H9 (cell line): ENCODE measurements around the gene VSTM4. TPM values are rescaled to one million over a fixed set of nuclear protein-coding genes. Genes with fewer than 3 reads are reported as not detected.

Experiments
- DNase-seq: peaks from one replicate; pipeline ENCODE4 v3.0.0-alpha.2; 2017
- H2AFZ ChIP-seq: one replicate; pipeline ENCODE4 v1.6.1; 2013; ENCODE audit warnings: mild to moderate bottlenecking, low read length, control low read depth, moderate library complexity
- H2AK5ac ChIP-seq: 2 replicates; pipeline ENCODE4 v1.6.1; 2013; ENCODE audit warnings: low read length, control low read depth, mixed read lengths; ENCODE audit not compliant: insufficient read length
- H2BK120ac ChIP-seq: one replicate; pipeline ENCODE4 v1.6.1; 2013; ENCODE audit warnings: low read depth, mild to moderate bottlenecking, low read length, control low read depth, inconsistent platforms; ENCODE audit not compliant: poor library complexity, severe bottlenecking
- H2BK12ac ChIP-seq: 2 replicates; pipeline ENCODE4 v1.6.1; 2013; ENCODE audit warnings: low read length, control low read depth, mixed read lengths, low read depth; ENCODE audit not compliant: insufficient read length
- H2BK15ac ChIP-seq: 2 replicates; pipeline ENCODE4 v1.6.1; 2013; ENCODE audit warnings: low read depth, low read length, control low read depth
- H2BK20ac ChIP-seq: one replicate; pipeline ENCODE4 v1.6.1; 2013; ENCODE audit warnings: low read depth, mild to moderate bottlenecking, low read length, control low read depth, inconsistent platforms; ENCODE audit not compliant: poor library complexity, severe bottlenecking
- H2BK5ac ChIP-seq: 2 replicates; pipeline ENCODE4 v1.6.1; 2013; ENCODE audit warnings: low read length, control low read depth, mixed read lengths; ENCODE audit not compliant: insufficient read length
- H3K14ac ChIP-seq: 2 replicates; pipeline ENCODE4 v1.6.1; 2013; ENCODE audit warnings: low read length, control low read depth; ENCODE audit not compliant: insufficient read depth
- H3K18ac ChIP-seq: 2 replicates; pipeline ENCODE4 v1.6.1; 2013; ENCODE audit warnings: low read depth, mild to moderate bottlenecking, mixed read lengths, low read length, control low read depth; ENCODE audit not compliant: insufficient read length
- H3K23ac ChIP-seq: 2 replicates; pipeline ENCODE4 v1.6.1; 2013; ENCODE audit warnings: low read length, control low read depth, mixed read lengths, low read depth; ENCODE audit not compliant: insufficient read length
- H3K23me2 ChIP-seq: 2 replicates; pipeline ENCODE4 v1.6.1; 2013; ENCODE audit warnings: low read depth, mild to moderate bottlenecking, mixed read lengths, low read length, control low read depth; ENCODE audit not compliant: insufficient read length, poor library complexity, severe bottlenecking
- H3K27ac ChIP-seq: 2 replicates; pipeline ENCODE4 v1.5.1; 2013; ENCODE audit warnings: low read length, control low read depth, mixed read lengths, low read depth; ENCODE audit not compliant: insufficient read length
- H3K27me3 ChIP-seq: 2 replicates; pipeline ENCODE4 v1.6.1; 2013; ENCODE audit warnings: low read length, control low read depth, inconsistent platforms; ENCODE audit not compliant: insufficient read depth
- H3K4ac ChIP-seq: 2 replicates; pipeline ENCODE4 v1.6.1; 2013; ENCODE audit warnings: low read depth, mild to moderate bottlenecking, control low read depth, inconsistent platforms, low read length, moderate library complexity
- H3K4me1 ChIP-seq: 2 replicates; pipeline ENCODE4 v1.6.1; 2013; ENCODE audit warnings: low read length, control low read depth, inconsistent platforms; ENCODE audit not compliant: insufficient read depth
- H3K4me2 ChIP-seq: 2 replicates; pipeline ENCODE4 v1.6.1; 2013; ENCODE audit warnings: low read length, control low read depth, mixed read lengths; ENCODE audit not compliant: insufficient read length, insufficient read depth
- H3K56ac ChIP-seq: 2 replicates; pipeline ENCODE4 v1.6.1; 2013; ENCODE audit warnings: low read depth, mild to moderate bottlenecking, mixed read lengths, low read length, control low read depth; ENCODE audit not compliant: insufficient read length
- H3K79me1 ChIP-seq: 2 replicates; pipeline ENCODE4 v1.6.1; 2013; ENCODE audit warnings: low read depth, mild to moderate bottlenecking, moderate library complexity, low read length, control low read depth, inconsistent platforms; ENCODE audit not compliant: insufficient read depth, poor library complexity, severe bottlenecking
- H3K79me2 ChIP-seq: 2 replicates; pipeline ENCODE4 v1.6.1; 2013; ENCODE audit warnings: low read length, control low read depth, inconsistent platforms; ENCODE audit not compliant: insufficient read depth
- H3K9ac ChIP-seq: 2 replicates; pipeline ENCODE4 v1.6.1; 2013; ENCODE audit warnings: low read length, control low read depth, mixed read lengths; ENCODE audit not compliant: insufficient read length; ENCODE audit errors: extremely low read depth
- H3K9me3 ChIP-seq: one replicate; pipeline ENCODE4 v1.6.1; 2013; ENCODE audit warnings: low read depth, low read length, inconsistent platforms; ENCODE audit not compliant: control insufficient read depth
- H3T11ph ChIP-seq: one replicate; pipeline ENCODE4 v1.6.1; 2013; ENCODE audit warnings: mild to moderate bottlenecking, low read length, control low read depth, inconsistent platforms
- H4K20me1 ChIP-seq: one replicate; pipeline ENCODE4 v1.6.1; 2013; ENCODE audit not compliant: control insufficient read depth, insufficient read length, insufficient read depth
- H4K5ac ChIP-seq: 2 replicates; pipeline ENCODE4 v1.6.1; 2013; ENCODE audit warnings: low read depth, mild to moderate bottlenecking, mixed read lengths, low read length, control low read depth; ENCODE audit not compliant: insufficient read length
- H4K8ac ChIP-seq: replicated peaks from 2 replicates; pipeline ENCODE4 v1.6.1; 2013; ENCODE audit warnings: low read length, control low read depth, mixed read lengths, low read depth; ENCODE audit not compliant: insufficient read length
- H4K91ac ChIP-seq: 2 replicates; pipeline ENCODE4 v1.6.1; 2013; ENCODE audit warnings: low read depth, mild to moderate bottlenecking, moderate library complexity, mixed read lengths, low read length, control low read depth; ENCODE audit not compliant: insufficient read length
- H3K27ac Mint-ChIP-seq, 3 experiments: 2 replicates in 2 of 3; 3 replicates in 1 of 3; pipeline ENCODE4 v1.8.0; 2020 to 2021; ENCODE audit warnings: mixed read lengths in 3 of 3, mild to moderate bottlenecking in 1 of 3, moderate library complexity in 1 of 3
- H3K27me3 Mint-ChIP-seq: 2 replicates; pipeline ENCODE4 v1.8.0; 2021; ENCODE audit warnings: low read depth, mild to moderate bottlenecking, moderate library complexity, mixed read lengths
- H3K36me3 Mint-ChIP-seq, 3 experiments: 2 replicates in 2 of 3; 3 replicates in 1 of 3; pipeline ENCODE4 v1.8.0; 2020 to 2021; ENCODE audit warnings: low read depth in 3 of 3, mixed read lengths in 3 of 3; ENCODE audit not compliant: insufficient read depth in 1 of 3
- H3K4me1 Mint-ChIP-seq, 2 experiments: 2 replicates each; pipeline ENCODE4 v1.8.0; 2020; ENCODE audit warnings: mixed read lengths in 2 of 2
- H3K4me3 Mint-ChIP-seq, 2 experiments: 2 replicates in 1 of 2; 3 replicates in 1 of 2; pipeline ENCODE4 v1.8.0; 2020 to 2021; ENCODE audit warnings: mild to moderate bottlenecking in 2 of 2, mixed read lengths in 2 of 2, moderate library complexity in 1 of 2
- H3K9me3 Mint-ChIP-seq, 2 experiments: 2 replicates in 1 of 2; 3 replicates in 1 of 2; pipeline ENCODE4 v1.8.0; 2020; ENCODE audit warnings: mild to moderate bottlenecking in 2 of 2, mixed read lengths in 2 of 2, moderate library complexity in 1 of 2
- CTCF ChIP-seq: fragments of 200-600 bp; sonication (generic); conservative IDR thresholded peaks from 3 replicates; pipeline ENCODE4 v1.8.0; 2021; ENCODE audit warnings: antibody characterized with exemption, mild to moderate bottlenecking
- WGBS: extraction: QIAGEN DNeasy Blood & Tissue Kit; methylation state at CpG from one replicate; pipeline ENCODE4 v1.1.7; 2013; ENCODE audit warnings: missing lambda C conversion rate, low lambda C conversion rate, mixed read lengths; ENCODE audit not compliant: insufficient read length; ENCODE audit errors: extremely low coverage; 5-methylcytosine and 5-hydroxymethylcytosine counted together
- total RNA-seq: library from RNA; stranded (reverse); gene quantifications from 2 replicates; pipeline ENCODE4 v1.2.1, GENCODE V29; 2021

VSTM4 gene
- total RNA-seq, 1 experiment from 2014 or later, result 0.44 TPM

- no CpG with 5 or more reads among the region's 11 CpGs for WGBS
- peaks cover 9 to 12% of the 10 kb centered on the region in 2 experiments for H3K4me1 Mint-ChIP-seq
Observed at GRCh38 chr10:49011756-49012155, 103.6 kb downstream of the VSTM4 start.

More at GRCh38 chr10:49011756-49012155, 103.6 kb downstream of the VSTM4 start:
- no peak overlapping the region for H4K91ac ChIP-seq
- no peak overlapping the region for H3K4ac ChIP-seq
- H3K9ac ChIP-seq, result no peak overlapping the region
- H2AK5ac ChIP-seq, result no peak overlapping the region
- Mint-ChIP-seq H3K9me3 (no peaks in the 10 kb centered on the region), H3K27me3 (peaks cover 3% of the 10 kb centered on the region), H3K4me3 (no peak overlapping the region), H3K36me3 (no peaks in the 10 kb centered on the region), H3K27ac (no peak overlapping the region; a peak in 1 of 7 replicates)
- H3K23ac ChIP-seq, result no peak overlapping the region
- no peak overlapping the region for H2BK12ac ChIP-seq
- no peaks in the 10 kb centered on the region for H4K20me1 ChIP-seq
- no peak for TF ChIP-seq CTCF
- H2BK20ac ChIP-seq, result no peak overlapping the region
- H3K23me2 ChIP-seq, result no peaks in the 10 kb centered on the region
- no peak overlapping the region for H4K8ac ChIP-seq
- H3K27me3 ChIP-seq, result no peaks in the 10 kb centered on the region
- no peak overlapping the region for H3K27ac ChIP-seq
- no peak overlapping the region for H3K56ac ChIP-seq
- H2BK120ac ChIP-seq, result no peak overlapping the region
- no peak overlapping the region for H3K4me2 ChIP-seq
- peak overlapping the region; percentile 41; the same call in 1 of the 2 replicates for H3K14ac ChIP-seq
- no peaks in the 10 kb centered on the region for H3K4me1 ChIP-seq
- no peak overlapping the region for H2BK15ac ChIP-seq
- no peak for DNase-seq
- no peak overlapping the region for H2BK5ac ChIP-seq
- H4K5ac ChIP-seq, result no peak overlapping the region
- H3K9me3 ChIP-seq, result no peaks in the 10 kb centered on the region
- H3T11ph ChIP-seq, result no peak overlapping the region
- H2AFZ ChIP-seq, result no peak overlapping the region
- no peak overlapping the region for H3K18ac ChIP-seq
- no peaks in the 10 kb centered on the region for H3K79me2 ChIP-seq
- no peaks in the 10 kb centered on the region for H3K79me1 ChIP-seq
